DND-41 (cell line): ENCODE results near the gene EXTL2.

Experiments used
- CTCF ChIP-seq: IDR thresholded peaks from 2 replicates; pipeline ENCODE4 v1.5.1; 2012; ENCODE audit warnings: borderline replicate concordance, low read length, moderate library complexity, mild to moderate bottlenecking; ENCODE audit not compliant: poor library complexity, severe bottlenecking; ENCODE audit errors: extremely low read depth
- EZH2 ChIP-seq: IDR thresholded peaks from 3 replicates; pipeline ENCODE4 v1.6.1; 2012; ENCODE audit warnings: borderline replicate concordance, low read depth, mild to moderate bottlenecking, moderate library complexity, low read length, inconsistent platforms; ENCODE audit not compliant: severe bottlenecking

GRCh38 chr1:100875228-100875627, 19.4 kb downstream of the EXTL2 start:
- TF ChIP-seq CTCF, result no peak
- TF ChIP-seq EZH2, result no peak
